ENCODE results near the gene PRKN. TPM values are rescaled to one million over a fixed set of nuclear protein-coding genes. Genes with fewer than 3 reads are reported as not detected.

Gene PRKN
- total RNA-seq, 3 donors from 2014 or later: 5.2 to 10.2 (median 8.1) TPM

DNA sequence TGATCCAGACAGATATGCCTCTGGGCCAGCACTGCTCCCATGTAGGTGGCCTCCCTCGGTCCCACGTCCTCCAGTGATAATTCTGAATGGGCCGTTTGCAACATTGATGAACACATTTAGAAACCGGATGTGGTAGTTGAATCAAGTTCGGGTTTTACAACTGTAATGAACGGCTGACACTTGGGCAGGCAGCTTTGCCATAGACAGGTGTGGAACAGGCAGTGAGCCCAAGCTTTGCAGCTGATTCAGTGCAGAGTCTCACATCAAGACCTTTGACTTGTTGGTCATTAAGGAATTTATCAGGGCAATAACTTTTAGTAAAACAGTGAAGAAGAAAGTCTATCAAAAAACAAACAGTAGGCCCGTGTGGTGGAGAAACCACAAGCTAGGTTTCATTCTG, 987.1 kb downstream of the PRKN start:
- TF ChIP-seq, protein P1, sequence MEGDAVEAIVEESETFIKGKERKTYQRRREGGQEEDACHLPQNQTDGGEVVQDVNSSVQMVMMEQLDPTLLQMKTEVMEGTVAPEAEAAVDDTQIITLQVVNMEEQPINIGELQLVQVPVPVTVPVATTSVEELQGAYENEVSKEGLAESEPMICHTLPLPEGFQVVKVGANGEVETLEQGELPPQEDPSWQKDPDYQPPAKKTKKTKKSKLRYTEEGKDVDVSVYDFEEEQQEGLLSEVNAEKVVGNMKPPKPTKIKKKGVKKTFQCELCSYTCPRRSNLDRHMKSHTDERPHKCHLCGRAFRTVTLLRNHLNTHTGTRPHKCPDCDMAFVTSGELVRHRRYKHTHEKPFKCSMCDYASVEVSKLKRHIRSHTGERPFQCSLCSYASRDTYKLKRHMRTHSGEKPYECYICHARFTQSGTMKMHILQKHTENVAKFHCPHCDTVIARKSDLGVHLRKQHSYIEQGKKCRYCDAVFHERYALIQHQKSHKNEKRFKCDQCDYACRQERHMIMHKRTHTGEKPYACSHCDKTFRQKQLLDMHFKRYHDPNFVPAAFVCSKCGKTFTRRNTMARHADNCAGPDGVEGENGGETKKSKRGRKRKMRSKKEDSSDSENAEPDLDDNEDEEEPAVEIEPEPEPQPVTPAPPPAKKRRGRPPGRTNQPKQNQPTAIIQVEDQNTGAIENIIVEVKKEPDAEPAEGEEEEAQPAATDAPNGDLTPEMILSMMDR (IDR thresholded peaks at IDR 0.05): no peak
- Histone ChIP-seq H3K4me1 (ENCODE audit: low read depth) (no peaks in the 10 kb centered on the region), H3K9me3 (no peaks in the 10 kb centered on the region), H3K4me3 (no peak overlapping the region), H3K36me3 (ENCODE audit: low read depth) (no peaks in the 10 kb centered on the region)
- ATAC-seq: peak; percentile 23
- no peak for DNase-seq
- intact Hi-C loops (cut with DNase I, micrococcal nuclease): no loop called here

DNA sequence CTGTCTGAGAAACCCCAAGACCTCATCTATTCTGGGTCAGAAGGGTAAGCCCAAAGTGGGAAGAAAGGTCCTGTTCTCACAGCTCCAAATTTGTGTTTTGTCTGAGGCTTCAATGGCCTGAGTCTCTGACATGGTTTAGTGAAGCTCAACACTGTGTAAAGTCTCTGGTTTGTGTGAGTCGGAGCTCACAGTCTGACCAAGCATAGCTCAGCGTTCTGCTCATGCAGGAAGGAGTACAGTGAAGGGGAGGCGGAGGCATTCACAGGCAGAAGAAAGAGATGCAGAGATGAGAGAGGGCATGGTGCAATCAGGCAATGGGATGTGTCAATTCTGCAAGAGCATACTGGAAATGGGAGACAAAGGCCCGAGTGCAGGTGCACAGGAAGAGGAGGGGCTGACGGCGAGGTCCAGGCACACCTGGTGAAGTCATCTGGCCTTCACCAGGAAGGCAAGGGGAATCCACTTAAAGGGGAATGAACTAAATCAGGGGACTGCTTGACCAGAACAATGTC, 990.7 kb downstream of the PRKN start:
- Histone ChIP-seq H3K9me3 (no peaks in the 10 kb centered on the region), H3K4me1 (ENCODE audit: low read depth) (no peaks in the 10 kb centered on the region), H3K36me3 (ENCODE audit: low read depth) (no peaks in the 10 kb centered on the region), H3K4me3 (no peak overlapping the region)
- ATAC-seq: no peak
- TF ChIP-seq, protein P1 (IDR thresholded peaks at IDR 0.05): no peak
- DNase-seq: no peak
- intact Hi-C loops (cut with DNase I, micrococcal nuclease): no loop called here

DNA sequence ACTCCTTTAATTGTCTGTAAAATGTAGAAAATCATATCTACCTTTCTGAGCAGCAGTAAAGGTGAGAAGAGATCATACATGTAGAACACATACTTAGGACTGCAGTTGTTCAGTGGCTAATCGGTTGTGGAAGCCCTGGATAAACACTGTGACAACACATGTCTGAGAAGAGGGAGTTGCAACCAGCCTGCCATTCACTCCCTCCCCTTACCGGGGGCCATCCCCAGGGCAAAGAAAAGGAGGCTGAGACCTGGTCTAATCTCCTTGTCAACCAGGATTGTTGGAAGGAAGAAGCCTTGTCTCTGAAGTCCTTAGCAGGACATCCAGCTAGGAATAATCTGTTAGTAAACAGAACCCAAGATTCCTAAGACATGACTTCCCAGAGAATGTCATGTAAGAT, 991.2 kb downstream of the PRKN start:
- no peak for ATAC-seq
- TF ChIP-seq, protein P1 (IDR thresholded peaks at IDR 0.05): no peak
- Histone ChIP-seq H3K36me3 (ENCODE audit: low read depth) (no peaks in the 10 kb centered on the region), H3K4me1 (ENCODE audit: low read depth) (no peaks in the 10 kb centered on the region), H3K4me3 (no peak overlapping the region), H3K9me3 (no peaks in the 10 kb centered on the region)
- intact Hi-C loops (cut with DNase I, micrococcal nuclease): no loop called here
- DNase-seq: no peak

DNA sequence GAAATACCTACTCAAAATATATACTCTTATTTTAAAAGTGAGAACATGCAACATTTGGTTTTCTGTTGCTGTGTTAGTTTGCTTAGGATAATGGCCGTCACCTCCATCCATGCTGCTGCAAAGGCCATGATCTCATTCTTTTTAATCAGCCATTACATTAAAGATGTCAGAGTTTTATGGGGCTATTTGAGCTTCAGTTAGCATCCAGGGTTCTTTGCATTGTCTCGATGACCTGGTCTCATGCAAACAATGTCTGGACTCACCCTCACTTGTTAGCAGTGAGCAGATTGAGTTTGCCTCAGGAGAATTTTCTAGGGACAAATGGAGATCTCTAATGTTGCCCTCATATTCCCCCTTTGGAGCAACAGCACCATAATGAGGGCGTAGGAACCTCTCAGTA, 995.0 kb downstream of the PRKN start:
- no peaks in the 10 kb centered on the region for H3K9me3 ChIP-seq
- no peak overlapping the region for H3K4me3 ChIP-seq
- DNase-seq: no peak
- TF ChIP-seq, protein P1 (IDR thresholded peaks at IDR 0.05): no peak
- no peaks in the 10 kb centered on the region for H3K36me3 ChIP-seq (ENCODE audit: low read depth)
- intact Hi-C loops (cut with DNase I, micrococcal nuclease): no loop called here
- H3K4me1 ChIP-seq (ENCODE audit: low read depth): no peaks in the 10 kb centered on the region
- ATAC-seq: no peak

DNA sequence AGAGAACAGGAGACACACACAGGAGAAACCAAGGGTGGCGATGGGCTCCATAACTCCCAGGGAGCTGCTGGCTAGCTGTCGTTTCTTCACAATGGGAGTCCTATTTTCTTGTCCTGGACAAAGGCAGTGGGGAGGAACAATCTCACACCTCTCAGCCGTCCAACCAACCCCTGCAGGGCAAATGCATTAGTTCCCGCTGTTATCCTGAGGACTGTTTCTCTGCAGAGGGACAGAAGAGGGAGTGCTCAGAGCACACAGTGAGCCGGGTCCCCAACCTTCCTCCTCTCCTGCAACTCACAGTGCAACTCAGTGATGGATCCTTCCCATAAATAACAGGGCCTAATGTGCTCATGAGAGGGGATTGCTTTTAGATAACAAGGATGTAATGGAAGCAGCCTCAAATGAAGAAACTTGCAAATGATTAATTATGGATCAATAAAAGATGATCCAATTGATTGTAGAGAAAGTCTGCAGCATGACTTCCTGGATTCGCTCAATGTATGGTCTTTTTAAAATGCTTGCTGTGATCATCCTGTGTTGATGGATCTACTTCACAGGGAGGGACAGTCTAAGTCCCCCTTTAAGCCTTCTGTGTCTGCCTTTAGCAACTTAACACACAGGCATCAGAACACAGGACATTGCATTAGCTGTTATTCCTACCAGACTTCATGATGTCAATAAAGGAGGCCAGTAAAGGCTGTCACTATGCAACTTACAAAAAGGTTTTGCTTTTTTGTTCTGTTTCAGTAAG, 1000.3 kb downstream of the PRKN start:
- Histone ChIP-seq H3K36me3 (ENCODE audit: low read depth) (no peaks in the 10 kb centered on the region), H3K9me3 (no peaks in the 10 kb centered on the region), H3K4me3 (no peak overlapping the region), H3K4me1 (ENCODE audit: low read depth) (no peaks in the 10 kb centered on the region)
- TF ChIP-seq, protein P1 (IDR thresholded peaks at IDR 0.05): no peak
- intact Hi-C loops (cut with DNase I, micrococcal nuclease): no loop called here
- DNase-seq (no peak), ATAC-seq (no peak)
